Measurements from ENCODE around the gene NEDD4L.

NEDD4L gene

GRCh38 chr18:58117786-58118403 lies 73.9 kb downstream of the NEDD4L start:
- ATAC-seq (replicated peaks) = no peak
- Mint-ChIP-seq H3K9me3 (no peaks in the 10 kb centered on the region), H3K27me3 (no peaks in the 10 kb centered on the region), H3K4me3 (no peak overlapping the region), H3K4me1 (peaks cover 6 to 9% of the 10 kb centered on the region in 2 donors), H3K36me3 (no peaks in the 10 kb centered on the region), H3K27ac (no peak overlapping the region)
- no peak for DNase-seq

DNA sequence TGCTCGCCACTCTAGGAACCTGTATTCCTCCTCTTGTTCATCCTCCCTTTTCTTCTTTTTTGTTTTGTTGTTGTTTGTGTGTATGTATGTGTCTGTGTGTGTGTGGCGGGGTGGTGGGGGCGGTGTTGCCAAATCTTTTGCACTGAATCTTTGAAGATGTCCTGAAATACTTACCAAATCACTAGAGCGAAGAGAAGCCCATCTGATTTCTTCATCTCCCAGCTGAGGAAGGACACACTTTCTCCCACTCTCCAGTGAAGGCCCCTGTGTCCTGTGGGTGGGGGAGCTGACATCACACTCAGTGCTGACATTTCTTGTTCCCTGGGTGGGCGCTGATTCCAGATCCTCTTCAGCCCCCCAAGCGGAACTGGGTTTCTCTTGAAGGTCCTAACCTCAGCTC lies 74.5 kb downstream of the NEDD4L start:
- Mint-ChIP-seq H3K27ac (no peak overlapping the region), H3K9me3 (no peaks in the 10 kb centered on the region), H3K4me3 (no peak overlapping the region), H3K4me1 (peaks cover under 1 to 3% of the 10 kb centered on the region in 2 donors), H3K36me3 (no peaks in the 10 kb centered on the region), H3K27me3 (no peaks in the 10 kb centered on the region)
- no peak for ATAC-seq (replicated peaks)
- DNase-seq = no peak

GRCh38 chr18:58119819-58120218 lies 75.8 kb downstream of the NEDD4L start:
- Mint-ChIP-seq H3K4me1 (no peaks in the 10 kb centered on the region), H3K9me3 (no peaks in the 10 kb centered on the region), H3K27ac (no peak overlapping the region), H3K27me3 (no peaks in the 10 kb centered on the region), H3K4me3 (no peak overlapping the region), H3K36me3 (no peaks in the 10 kb centered on the region)
- DNase-seq (no peak), ATAC-seq (replicated peaks) (no peak)

- Mint-ChIP-seq H3K27ac (peak overlapping the region; percentile 16), H3K4me1 (no peaks in the 10 kb centered on the region), H3K9me3 (no peaks in the 10 kb centered on the region), H3K27me3 (no peaks in the 10 kb centered on the region), H3K4me3 (no peak overlapping the region), H3K36me3 (no peaks in the 10 kb centered on the region)
- ATAC-seq (replicated peaks) (no peak), DNase-seq (no peak)
These were observed 80.4 kb downstream of the NEDD4L start for GRCh38 chr18:58124475-58124874.

GRCh38 chr18:58125183-58125582 lies 81.2 kb downstream of the NEDD4L start:
- ATAC-seq (replicated peaks) (peak in 1 of 2 donors; percentile 29), DNase-seq (no peak)
- Mint-ChIP-seq H3K4me1 (no peaks in the 10 kb centered on the region), H3K36me3 (no peaks in the 10 kb centered on the region), H3K9me3 (no peaks in the 10 kb centered on the region), H3K27ac (no peak overlapping the region), H3K4me3 (no peak overlapping the region), H3K27me3 (no peaks in the 10 kb centered on the region)

DNA sequence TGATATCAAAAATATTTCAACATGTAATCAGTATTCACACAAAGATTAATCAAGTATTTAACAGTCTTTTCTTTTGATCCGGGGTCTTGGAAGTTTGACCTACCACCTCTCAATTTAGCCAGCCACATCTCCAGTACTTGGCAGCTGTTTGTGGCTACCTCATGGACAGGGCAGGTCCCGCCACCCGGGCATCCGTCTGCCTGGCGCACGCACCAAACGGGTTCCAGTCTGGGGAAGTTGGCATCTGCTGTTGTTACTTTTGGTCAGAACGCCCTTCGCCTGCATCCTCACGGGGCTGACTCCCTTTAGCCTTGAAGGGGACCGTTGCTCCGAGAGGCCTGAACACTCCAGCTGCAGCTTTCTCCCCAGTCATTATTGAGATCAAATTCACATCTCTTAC lies 81.7 kb downstream of the NEDD4L start:
- H3K4me1 Mint-ChIP-seq = no peaks in the 10 kb centered on the region

DNA sequence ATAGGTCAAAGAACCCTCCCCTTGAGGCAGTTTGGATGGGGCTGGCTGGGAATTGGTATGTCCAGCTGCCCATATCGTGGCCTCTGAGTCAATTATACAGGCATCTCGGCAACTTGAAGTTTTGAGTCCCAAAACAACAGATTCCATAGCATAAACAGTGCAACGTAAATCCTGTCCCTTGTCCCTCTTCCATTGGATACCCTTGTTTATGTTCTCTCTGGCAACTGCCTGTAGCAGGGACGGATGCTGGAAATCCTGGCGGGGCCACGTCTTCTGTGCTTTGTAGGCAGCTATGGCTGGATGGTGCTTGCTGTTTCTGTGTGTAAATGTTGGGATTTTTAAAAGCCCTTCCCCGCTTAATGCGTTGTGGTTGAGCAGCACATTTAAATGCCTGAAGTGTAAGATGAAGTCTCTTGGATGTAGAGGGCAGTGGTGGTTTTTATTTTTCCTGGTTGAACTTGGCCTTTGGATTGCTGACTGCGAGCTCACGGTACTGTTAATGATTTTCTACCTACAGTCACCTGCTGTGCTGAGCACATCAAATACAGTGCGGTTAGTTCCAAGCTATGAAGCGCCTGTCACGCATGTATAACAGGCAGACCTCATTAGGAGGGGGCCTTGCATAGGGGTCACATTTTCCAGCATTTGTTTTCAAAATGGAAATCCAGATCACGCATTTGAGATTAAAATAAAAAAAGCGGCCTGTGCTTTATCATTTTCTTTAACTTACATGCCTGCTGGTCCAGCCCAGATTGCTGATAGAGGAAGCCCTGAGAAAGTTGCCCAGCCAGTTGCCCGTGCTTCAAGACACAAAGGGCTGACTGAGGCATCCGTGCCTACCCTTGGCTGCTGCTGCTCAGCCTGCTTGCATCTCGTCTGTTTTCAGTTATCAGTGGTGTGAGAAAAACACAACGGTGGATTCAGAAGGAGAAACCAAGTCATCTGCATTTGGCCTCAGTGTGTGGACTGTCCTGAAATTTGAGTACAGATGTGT lies 84.7 kb downstream of the NEDD4L start:
- no peak for ATAC-seq (replicated peaks)
- H3K27me3 Mint-ChIP-seq = no peaks in the 10 kb centered on the region
- H3K9me3 Mint-ChIP-seq = no peaks in the 10 kb centered on the region
- no peaks in the 10 kb centered on the region for H3K36me3 Mint-ChIP-seq
- no peak overlapping the region for H3K27ac Mint-ChIP-seq
- no peak overlapping the region for H3K4me3 Mint-ChIP-seq
- no peak for DNase-seq
- H3K4me1 Mint-ChIP-seq = no peaks in the 10 kb centered on the region

More for the DNA sequence above, 81.7 kb downstream of the NEDD4L start:
- ATAC-seq (replicated peaks) (no peak), DNase-seq (no peak)
- no peaks in the 10 kb centered on the region for H3K27me3 Mint-ChIP-seq
- H3K9me3 Mint-ChIP-seq = no peaks in the 10 kb centered on the region
- no peak overlapping the region for H3K4me3 Mint-ChIP-seq
- no peak overlapping the region for H3K27ac Mint-ChIP-seq
- no peaks in the 10 kb centered on the region for H3K36me3 Mint-ChIP-seq

DNA sequence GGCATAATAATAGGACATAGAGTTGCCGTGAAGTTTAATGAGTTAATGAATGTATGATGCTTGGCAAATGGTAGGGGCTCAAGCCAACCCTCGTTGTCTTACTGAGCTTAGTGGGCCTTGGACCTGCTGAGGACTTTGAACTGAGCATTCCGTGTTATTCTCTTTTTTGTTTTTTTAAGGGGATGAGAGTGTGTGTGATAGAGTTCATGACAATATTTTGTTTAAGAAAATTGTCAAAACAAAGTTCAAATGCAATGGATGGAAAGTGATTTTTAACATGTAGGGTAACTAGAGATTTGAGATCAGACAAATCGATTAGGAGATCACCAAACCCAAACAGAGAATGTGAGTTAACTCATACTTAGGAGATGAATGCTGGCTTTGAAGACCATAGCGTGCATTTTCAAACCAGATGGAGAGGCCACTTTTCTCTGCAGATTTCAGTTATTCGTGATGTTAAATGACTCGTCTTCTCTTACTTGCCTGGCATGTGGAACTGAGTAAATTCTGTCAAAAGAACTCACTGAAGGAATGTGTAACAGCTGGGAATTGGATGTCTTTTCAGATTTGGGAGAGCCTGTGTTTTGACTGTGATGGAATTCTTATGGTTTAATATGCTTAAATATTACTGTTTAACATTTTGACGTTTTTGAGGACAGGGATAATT lies 88.7 kb downstream of the NEDD4L start:
- H3K36me3 Mint-ChIP-seq = no peaks in the 10 kb centered on the region
- H3K4me3 Mint-ChIP-seq = no peak overlapping the region
- no peak for DNase-seq
- H3K4me1 Mint-ChIP-seq = peaks cover 10 to 13% of the 10 kb centered on the region in 2 donors
- no peak overlapping the region for H3K27ac Mint-ChIP-seq
- peaks cover 8 to 13% of the 10 kb centered on the region in 2 donors for H3K27me3 Mint-ChIP-seq
- H3K9me3 Mint-ChIP-seq = no peaks in the 10 kb centered on the region
- no peak for ATAC-seq (replicated peaks)

DNA sequence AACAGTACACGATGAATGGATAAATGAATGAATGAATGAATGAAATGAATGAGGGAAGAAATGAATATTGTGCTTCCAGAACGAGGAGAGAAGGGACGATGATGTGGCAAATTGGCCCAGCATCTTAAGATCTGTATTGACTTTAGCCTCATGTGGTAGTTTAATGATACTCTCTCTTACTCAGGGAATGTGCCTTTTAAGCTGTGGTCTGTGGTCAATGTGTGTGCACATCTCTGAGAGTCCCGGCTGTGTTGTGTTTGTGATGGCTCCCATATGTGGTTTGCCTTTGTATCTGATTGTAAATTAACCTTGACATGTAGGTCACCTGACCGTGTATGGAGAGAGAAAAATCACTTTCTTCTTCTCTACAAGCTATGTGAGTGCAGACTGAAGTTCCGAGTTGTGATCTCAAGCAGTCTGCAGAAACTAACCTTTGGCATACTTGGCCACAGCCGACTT lies 91.2 kb downstream of the NEDD4L start:
- peaks cover 15 to 20% of the 10 kb centered on the region in 2 donors for H3K4me1 Mint-ChIP-seq
- peak; percentile 72 to 80 for ATAC-seq (replicated peaks)
- H3K27ac Mint-ChIP-seq = no peak overlapping the region
- H3K27me3 Mint-ChIP-seq = peaks cover 8 to 16% of the 10 kb centered on the region in 2 donors
- no peaks in the 10 kb centered on the region for H3K36me3 Mint-ChIP-seq
- DNase-seq = no peak
- peak overlapping the region in 1 of 2 donors; percentile 46 for H3K4me3 Mint-ChIP-seq
- H3K9me3 Mint-ChIP-seq = no peaks in the 10 kb centered on the region

DNA sequence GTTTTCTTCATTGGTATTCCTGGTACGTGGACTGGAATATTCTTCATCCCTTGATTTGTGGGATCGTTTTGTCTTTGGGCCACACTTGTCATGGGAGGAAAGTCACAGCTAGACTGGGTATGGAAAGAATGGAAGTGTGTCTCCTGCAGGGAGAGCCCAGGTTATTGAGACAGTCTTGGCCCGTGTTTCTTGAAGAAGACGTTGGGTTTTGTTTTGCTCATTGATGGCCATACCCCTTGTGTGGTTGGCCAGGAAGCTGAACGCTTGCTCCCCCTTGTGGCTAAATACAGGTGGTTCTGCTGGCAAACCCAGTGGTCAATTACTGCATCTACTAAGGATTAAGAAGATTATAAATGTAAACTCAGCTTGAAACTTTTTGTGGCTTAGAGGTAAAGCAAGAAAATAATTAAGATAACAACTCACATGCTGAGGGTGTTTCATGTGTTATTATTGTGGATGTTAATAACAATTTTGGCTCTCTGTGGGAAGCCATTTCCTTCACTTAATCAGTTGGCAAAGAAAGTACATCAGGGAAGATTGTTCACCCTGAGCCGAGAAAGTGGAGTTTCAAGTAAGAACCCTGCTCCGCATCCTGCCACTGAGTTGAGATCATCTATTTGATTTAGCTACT lies 91.8 kb downstream of the NEDD4L start:
- H3K4me3 Mint-ChIP-seq = peak overlapping the region; percentile 14 to 46
- no peak overlapping the region for H3K27ac Mint-ChIP-seq
- H3K36me3 Mint-ChIP-seq = no peaks in the 10 kb centered on the region
- peak; percentile 91 to 92 for ATAC-seq (replicated peaks)
- peaks cover 8 to 16% of the 10 kb centered on the region in 2 donors for H3K27me3 Mint-ChIP-seq
- DNase-seq = peak; percentile 48
- H3K9me3 Mint-ChIP-seq = no peaks in the 10 kb centered on the region
- H3K4me1 Mint-ChIP-seq = peaks cover 15 to 20% of the 10 kb centered on the region in 2 donors

DNA sequence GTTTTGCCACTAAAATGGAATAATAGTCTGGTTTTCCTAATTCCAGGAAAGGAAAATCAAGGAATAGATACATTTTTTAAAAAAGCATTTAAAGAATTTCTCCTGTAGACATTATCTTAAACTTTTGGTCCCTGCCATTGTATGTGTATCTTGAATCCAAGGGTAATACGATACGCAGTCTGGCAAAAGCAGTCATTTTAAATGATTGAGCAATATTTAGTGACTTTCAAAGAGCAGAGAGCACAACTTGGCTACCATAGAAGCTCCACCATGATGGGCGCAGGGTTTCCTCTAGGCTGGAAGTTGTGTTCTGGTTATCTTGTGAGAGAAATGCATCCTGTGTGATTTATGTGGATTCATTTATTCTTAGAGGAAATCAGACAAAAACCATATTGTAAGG lies 92.9 kb downstream of the NEDD4L start:
- DNase-seq (no peak), ATAC-seq (replicated peaks) (no peak)
- Mint-ChIP-seq H3K4me1 (peaks cover 15 to 20% of the 10 kb centered on the region in 2 donors), H3K9me3 (no peaks in the 10 kb centered on the region), H3K27me3 (peaks cover 8 to 16% of the 10 kb centered on the region in 2 donors), H3K36me3 (no peaks in the 10 kb centered on the region), H3K27ac (no peak overlapping the region), H3K4me3 (no peak overlapping the region)

GRCh38 chr18:58139459-58140386 lies 95.7 kb downstream of the NEDD4L start:
- Mint-ChIP-seq H3K36me3 (no peaks in the 10 kb centered on the region), H3K4me3 (no peak overlapping the region), H3K27ac (peak overlapping the region; percentile 56), H3K4me1 (peaks cover 15 to 20% of the 10 kb centered on the region in 2 donors), H3K9me3 (peaks cover 0 to 5% of the 10 kb centered on the region in 2 donors), H3K27me3 (peaks cover 8 to 16% of the 10 kb centered on the region in 2 donors)
- DNase-seq = no peak
- ATAC-seq (replicated peaks) = peak in 1 of 2 donors; percentile 50

All from stimulated activated naive B cell treated with anti-CD40 and anti-IgM and Interleukin-4, amounts not matched to agents 10 μg/mL and 1 μg/mL and 100 μg/mL, for 72 hours (primary cell).